ENCODE data around the gene ROBO1.
A peak's percentile ranks its signal among the peaks of the same experiment; 100 is the strongest.
"Not testable (repeated sequence)": the region's sequence is repeated elsewhere in the genome, so short reads cannot be mapped to it uniquely, and the experiment has no call there.

The ROBO1 gene

DNA sequence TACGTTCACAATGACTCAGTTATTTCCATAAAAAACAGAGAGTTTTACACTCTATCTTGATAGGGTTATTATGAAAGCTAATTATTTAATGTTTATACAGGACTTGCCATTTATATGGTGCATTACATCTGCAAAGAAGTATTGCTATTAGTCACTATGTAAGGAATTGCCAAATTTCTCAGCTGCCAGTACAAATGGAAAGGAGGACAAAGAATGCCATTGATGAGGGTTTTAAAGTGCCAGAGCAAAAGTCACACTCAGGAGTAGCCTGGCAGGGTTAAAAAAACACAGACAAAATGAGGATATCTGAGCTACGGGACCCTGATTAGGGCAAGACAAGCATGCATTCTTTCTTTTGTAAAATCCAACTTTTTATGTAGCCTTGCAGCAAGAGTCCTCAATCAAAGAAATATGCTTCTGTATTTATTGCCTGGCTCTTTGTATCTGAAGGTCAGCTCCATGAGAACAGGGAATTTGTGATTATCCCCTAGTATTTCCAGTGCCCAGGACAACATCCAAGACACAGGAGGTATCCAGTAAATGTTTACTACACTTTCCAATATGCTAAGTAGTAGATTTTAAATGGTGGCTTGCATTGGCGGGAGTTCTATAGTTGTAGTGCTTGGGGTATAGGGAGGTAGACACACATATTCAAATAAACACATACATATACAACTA lies 1013.6 kb downstream of the ROBO1 start:
- DNase-seq, result peak in 10 of 56 donors; percentile 5 to 46 (median 28)

DNA sequence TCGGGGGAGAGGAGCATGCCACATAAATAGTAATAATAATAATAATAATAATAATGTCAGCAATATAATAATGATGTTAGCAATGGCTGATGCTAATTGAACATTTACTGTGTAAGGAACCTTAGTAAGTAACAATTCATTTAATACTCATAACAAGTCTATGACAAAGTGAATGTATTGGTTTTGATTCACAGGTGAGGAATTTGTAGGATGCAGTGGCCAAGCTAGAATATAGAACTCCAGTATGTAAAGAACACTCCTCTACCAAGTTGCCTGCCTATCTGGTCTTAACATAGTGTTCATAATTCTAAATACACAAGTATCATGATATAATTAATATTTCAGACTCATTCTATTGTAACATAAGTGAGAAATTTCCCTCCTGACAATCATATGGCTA lies 1016.5 kb downstream of the ROBO1 start:
- no peak for DNase-seq

DNA sequence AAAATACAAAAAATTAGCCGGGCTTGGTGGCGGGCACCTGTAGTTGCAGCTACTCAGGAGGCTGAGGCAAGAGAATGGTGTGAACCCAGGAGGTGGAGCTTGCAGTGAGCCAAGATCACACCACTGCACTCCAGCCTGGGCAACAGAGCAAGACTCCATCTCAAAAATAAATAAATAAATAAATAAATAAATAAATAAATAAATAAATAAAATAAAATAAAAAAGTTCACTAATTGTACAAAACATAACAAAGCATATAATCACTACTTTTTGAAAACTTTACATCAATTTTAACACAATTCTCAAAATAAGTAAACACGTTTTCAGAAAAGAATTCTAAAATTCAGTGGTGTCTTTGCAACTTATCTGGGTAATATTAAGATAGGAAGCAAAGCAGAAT lies 1017.5 kb downstream of the ROBO1 start:
- not testable (repeated sequence) for DNase-seq

DNA sequence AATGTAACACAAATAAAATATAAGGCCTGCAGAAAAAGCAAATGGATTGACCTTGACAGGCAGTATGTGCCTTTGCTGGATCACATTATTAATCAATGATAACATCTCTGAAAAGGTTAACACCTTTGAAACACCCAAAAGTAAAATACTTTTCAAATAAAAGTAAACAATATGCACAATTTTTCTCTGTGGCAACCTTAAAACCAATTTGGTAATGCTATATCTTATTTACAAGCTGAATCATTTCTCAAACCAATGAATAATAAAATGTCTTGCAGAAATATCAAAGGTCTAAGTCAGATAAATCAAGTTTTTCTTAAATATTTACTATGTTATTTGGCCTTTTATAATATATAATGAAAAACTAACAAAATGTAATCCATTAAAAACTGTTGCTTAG lies 1018.7 kb downstream of the ROBO1 start:
- DNase-seq, result no peak

DNA sequence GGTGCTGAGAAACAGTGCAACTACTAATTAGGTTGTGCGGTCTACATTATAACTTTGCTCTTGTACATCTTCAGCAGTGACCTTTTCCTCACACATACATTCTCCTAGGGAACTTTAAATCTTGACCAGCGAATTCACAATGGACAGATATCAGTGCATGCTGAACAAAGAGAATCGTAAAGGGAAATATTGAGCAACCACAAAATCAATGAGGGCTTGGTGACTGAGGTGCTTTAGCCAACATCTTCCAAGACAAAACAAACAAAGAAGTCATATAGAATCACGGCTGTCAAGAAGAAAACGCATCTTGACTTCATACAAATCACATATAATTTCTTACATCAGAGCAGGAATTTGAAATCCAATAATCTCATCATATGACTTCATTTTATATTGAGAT lies 1022.0 kb downstream of the ROBO1 start:
- no peak for DNase-seq

DNA sequence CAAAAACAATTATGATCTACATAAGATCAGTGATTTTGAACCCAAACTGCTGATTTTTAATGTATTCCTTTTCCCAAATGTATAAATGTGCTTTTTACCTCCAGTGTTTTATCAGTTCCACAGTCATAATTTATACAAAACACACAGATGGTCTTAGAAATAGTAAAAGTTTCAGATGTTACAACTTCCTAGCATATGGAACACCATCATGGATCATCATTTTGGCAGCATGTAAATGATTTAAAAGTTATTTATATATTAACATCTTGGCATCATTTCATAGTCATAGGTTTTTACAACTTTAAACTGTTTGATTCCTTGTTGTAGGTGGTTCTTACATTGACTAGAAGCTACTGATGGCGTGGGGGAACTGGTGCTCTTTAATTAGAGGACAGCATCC lies 1025.3 kb downstream of the ROBO1 start:
- DNase-seq, result no peak

DNA sequence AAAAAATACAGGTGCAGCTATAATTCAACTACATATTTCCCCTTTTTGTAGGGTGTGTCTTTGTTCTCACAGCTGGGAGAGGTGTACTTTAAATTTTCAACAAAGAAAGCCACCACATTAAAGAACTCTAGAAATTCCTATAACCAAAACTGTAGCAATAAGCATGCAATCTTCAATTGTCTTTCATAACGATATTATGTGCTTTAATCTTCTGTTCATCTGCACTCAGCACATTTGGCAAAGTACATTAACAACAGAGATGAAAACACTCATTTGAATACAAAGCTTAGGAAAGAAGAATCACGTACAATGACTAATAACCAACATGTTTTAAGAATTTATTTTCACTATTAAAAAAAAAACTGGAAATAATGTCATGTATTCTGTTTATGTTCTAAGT lies 1025.8 kb downstream of the ROBO1 start:
- DNase-seq, result no peak

DNA sequence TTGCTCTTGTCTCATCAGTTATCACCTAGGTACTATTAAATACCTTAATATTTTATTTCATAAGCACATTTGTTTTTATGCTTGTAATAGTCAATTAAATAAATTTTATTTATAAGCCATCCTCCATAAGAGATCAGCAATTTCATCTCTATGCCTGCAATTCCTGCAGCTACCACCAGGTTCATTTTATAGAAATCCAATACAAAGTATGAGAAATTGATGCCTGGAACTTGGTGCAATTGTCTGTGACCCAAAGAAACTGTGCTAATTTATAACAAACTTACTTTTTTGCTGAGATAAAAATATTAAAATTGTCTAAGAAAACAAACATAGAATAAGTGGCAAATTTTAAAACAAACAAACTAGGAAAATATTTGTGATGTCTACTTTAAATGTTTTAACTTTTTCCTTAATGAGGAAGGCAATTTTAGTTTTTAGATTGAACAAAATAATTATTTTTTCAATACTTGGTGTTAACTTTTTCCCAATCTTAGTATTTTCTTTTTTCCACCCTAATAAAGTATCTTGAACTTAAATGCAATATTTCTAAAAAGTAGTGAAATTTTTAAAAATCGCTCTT lies 1026.6 kb downstream of the ROBO1 start:
- no peak for DNase-seq

DNA sequence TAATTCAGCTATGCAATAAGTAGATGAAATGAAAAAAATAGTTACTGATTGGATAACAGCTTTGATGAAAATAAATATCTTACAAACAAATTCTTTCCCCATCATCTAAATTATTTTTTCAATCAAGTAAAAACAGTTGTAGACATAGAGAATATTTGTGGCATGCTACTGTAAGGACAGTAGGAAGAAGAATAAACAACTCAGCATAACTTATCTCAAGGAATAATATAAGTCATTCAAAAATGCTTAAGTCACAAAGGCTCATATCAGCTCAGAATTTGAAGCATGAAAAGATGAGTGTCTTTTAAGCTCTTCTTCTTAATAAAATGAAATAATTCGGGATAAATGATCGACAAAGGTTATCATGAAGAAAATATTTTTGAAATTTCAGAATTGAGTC lies 1029.0 kb downstream of the ROBO1 start:
- DNase-seq, result no peak

DNA sequence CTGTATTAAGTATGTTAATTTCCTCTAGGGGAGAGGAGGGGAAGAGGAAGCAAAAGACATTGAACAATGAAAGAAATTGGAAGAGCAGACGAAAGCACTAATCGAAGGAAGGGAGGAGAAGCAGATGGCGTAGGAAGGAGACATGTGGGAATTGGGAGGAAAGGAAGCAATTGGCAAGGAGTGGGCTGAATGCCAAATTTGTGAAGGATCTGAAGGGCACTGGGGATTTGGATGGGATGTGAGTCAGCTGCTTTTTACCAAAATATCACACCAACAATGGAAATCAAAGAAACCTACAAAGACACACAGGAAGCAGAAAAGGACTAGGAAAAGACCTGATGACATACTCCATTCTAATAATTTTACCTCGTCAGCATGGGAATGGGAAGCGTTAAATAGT lies 1029.8 kb downstream of the ROBO1 start:
- DNase-seq, result peak in 2 of 56 donors; percentile 20 to 34

DNA sequence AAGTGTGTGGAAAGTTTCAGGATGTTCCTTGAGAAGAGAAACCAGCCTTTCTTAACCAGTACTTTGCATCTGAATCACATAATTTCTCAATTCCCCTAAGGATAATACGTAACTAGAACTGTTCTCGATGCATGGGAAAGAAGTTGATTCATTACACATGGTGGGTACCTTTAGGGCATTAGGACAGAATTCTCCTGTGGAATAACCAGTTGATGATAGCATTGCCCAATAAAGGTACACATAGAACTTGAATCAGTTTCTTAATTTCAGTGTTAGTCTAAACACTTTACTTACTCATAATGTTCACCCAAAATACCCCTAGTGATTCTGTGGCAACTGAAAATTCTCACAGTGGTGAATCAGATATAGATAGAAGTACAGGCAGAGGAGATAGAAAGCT lies 1030.9 kb downstream of the ROBO1 start:
- DNase-seq, result no peak

DNA sequence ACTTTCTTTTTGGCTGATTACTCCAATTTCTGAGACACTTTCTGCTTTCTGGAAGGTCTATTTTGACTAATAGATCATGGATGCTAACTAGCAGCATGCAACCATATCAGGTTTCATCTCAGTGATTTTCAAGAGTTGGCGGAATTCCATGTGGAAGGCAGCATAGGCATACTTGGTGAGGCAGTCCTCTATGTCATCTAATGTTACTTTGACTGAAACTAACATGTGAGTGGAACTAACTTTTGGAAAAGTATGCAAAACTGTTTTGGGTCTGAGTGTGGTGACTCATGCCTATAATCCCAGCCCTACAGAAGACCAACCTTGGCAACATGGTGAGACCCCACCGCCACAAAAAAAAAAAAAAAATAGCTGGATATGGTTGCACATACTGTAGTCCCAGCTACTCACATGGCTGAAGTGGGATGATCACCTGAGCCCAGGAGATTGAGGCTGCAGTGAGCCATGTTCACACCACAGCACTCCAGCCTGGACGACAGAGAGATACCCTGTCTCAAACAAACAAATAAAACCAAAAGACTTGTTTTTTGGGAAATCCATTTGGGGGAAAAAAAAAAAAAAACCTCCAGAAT lies 1033.7 kb downstream of the ROBO1 start:
- DNase-seq, result no peak

DNA sequence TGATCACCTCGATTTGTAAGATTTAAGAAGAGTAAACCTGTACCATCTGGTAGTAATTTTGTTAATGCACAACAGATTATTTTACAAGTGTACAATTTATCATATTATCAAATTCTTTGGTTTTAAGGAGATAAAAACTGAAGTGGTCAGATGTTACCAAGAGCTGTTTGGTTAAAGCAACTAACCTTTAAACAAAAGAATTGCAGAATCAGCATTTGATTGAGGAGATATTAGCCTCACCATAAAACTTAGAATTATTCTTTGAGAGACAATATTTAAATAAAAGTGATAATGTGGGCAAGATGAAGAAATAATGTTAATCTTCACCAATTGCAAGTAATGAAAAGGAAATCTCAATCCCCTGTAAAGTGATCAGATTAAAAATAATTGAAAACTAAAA lies 1034.9 kb downstream of the ROBO1 start:
- no peak for DNase-seq

DNA sequence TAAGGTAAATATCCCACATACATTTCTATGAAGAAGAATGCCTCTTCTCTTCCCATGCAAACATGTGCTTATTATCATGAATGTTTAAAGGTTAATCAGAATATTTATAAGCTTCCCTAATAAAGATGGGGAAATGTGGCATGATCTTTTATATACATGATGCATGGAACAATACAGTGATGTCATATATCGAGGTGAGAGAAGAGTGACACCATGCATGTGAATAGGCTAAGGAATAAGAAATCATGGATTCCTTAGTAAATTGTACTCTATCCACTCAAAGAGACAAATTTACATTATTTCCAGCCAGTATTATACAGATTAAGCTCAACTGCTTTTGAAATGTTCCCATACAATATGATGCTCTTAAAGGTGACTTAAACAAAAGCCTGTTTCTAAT lies 1035.3 kb downstream of the ROBO1 start:
- no peak for DNase-seq

DNA sequence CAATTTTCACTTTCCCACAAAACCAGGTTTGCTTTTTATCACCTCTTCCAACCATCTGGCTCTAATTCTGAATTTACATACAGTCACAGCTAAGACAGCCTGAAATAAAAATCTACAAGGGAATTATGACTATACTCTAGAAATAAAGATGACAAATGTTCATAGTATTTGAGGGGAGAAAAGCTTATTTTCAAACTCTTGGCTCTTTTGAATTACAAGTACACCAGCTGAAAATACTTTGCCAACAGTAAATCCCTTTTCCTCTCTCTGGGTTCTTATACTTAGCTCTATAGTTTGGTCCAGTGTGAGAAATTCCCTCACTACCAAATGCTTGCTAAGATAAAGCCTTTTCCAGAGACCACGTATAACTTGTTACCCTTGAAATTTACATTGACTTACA lies 1037.9 kb downstream of the ROBO1 start:
- no peak for DNase-seq

DNA sequence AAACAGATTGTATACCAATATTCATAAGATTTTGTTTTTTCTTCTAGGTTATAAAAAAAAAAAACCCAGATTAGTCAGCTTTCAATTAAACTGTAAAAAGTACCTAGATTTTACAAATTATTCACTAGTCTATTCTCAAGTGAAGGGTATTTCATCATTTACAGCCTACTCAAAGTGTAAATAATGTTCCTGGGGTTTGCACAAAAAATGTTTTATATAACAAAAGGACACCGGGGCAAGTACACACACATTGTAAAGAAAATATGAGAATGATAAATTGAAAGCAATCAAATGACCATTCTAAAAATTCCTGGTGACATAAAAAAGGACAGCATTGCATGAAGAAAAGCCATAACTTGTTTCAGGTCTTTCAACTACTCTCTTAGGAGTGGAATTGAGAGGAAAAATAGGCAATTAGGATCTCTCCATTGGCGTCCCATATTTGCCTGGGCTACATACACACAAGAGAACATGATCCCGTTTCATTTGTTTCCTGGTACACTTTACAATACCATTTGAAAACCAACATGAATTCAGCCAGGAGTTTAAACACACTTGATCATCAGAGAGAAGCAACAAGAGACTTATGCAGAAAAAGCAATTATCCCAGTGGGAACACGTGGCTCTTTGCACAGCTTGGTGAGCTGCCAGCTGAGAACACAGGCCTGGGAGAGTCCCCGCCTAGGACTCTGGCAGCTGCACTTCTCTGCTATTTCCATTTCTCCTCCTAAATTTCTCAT lies 1039.2 kb downstream of the ROBO1 start:
- peak in 54 of 56 donors; percentile 5 to 88 (median 65) for DNase-seq

DNA sequence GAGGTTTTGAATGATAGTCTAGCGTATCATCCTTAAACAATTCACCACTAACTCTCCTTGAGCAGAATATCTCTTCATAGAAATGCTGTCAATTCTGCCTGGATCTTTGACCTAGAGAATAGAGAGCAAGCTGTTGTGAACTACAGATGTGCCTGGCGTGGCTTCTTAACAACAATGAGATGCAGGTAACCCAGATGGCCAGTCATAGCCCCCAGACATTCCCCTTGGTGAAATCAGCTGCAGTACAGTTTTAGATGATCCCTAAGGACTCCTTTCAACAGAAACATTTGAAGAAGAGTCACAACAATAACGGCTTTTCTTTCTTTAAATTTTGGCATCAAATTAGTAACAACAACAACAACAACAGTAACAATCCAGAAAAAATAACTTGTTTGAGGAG lies 1041.3 kb downstream of the ROBO1 start:
- no peak for DNase-seq

DNA sequence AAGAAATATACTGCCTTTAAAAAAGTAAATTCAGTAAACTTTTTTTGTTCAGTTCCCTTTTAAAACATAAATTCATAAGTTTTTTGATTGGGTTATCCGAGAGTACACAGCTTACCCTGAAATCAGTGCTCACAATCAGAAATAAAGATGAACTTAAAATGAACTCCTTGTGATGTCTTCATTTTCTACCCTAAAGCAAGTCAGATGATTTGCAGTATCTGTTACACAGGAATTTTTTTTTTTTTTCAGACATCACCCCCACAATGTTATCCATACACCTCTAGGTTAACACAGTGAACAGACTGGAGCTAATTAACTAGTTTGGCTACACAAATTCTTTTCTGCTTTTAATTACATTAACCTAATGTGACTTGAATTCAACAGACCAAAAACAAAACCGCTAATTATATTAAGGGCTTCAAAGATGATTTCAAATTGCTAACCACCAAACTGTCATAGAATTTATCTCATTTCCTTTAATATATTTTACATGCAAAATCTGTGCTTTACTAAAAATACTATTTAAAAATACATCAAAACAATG lies 1042.0 kb downstream of the ROBO1 start:
- no peak for DNase-seq

DNA sequence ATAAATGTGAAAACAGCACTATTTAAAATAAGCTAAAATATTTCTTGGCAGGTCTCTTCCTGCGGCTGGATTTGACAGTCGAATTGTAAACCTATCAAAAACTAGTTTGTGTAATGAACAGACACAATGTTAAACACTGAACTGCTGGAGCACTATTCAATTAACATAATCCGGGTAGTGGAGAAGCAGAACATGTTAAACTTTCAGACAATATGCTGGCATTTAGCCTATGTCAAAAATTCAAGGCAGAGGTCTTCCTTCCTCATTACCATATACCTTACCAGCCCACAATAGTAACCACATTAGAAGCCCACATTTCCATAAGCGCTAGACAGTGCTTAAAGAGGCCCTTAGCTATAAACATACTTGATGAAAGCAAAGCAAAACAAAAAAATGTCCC lies 1042.9 kb downstream of the ROBO1 start:
- DNase-seq, result no peak

DNA sequence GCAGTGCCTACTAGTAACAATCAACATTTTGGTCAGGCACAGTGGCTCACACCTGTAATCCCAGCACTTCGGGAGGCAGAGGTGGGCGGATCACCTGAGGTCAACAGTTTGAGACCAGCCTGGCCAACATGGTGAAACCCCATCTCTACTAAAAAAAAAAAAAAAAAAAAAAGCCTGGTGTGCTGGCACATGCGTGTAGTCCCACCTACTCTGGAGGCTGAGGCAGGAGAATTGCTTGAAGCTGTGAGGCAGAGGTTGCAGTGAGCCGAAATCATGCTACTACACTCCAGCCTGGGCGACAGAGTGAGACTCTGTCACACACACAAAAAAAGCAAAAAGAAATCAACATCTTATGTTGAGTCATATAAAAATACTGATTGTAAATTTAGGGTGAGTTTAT lies 1043.4 kb downstream of the ROBO1 start:
- not testable (repeated sequence) for DNase-seq

DNA sequence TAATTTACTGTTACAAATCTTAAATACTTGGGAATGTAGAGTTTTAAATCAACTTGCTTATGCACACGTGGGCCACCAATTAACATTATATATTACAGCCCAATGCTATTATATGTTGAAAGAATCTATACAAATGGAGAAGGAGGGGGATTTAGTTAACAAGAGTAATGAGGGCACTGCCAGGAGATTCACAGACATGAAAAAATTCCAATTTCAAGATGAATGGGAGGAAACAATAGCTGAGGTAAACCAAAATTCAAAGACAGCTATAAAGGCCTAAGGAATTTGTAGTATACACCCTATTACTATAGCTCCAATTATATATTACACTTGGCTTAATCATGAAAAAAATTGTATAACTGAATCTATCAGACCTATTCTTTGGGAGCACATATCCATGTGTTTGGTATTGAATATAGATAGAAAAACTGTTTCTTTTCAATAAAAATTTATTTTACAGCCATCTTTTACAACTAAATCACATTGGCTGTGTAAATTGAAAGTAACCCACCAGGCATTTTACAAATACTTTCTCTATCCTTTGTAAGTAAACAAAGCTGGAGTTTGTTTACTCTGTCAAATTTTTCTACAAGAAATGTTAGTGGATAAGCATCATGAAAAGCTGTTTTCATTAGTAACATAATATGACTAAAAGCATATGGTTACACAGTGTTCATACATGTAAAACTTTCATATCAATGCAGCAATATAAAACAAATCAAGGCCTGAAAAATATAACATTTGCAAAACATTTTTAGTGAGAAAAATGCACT lies 1045.8 kb downstream of the ROBO1 start:
- DNase-seq, result no peak

Data from nucleus accumbens (tissue), 56 donors.